GM23248 (cell line): ENCODE results near the gene TBX1.

Source experiments
- EZH2 ChIP-seq: fragments of 200-600 bp; sonication (generic); IDR thresholded peaks from 2 replicates; pipeline ENCODE4 v1.6.1; 2018; ENCODE audit warnings: antibody characterized with exemption, mild to moderate bottlenecking; ENCODE audit not compliant: insufficient read depth, poor library complexity, severe bottlenecking
- EZH2phosphoT487 ChIP-seq: fragments of 200-600 bp; sonication (generic); IDR thresholded peaks from 2 replicates; pipeline ENCODE4 v1.6.1; 2018; ENCODE audit warnings: antibody characterized with exemption, moderate library complexity, mild to moderate bottlenecking, low read depth; ENCODE audit not compliant: insufficient read depth

- TF ChIP-seq EZH2: no peak
- no peak for TF ChIP-seq EZH2phosphoT487
Measured at GRCh38 chr22:19815823-19816290, 55.3 kb downstream of the TBX1 start.
